HEK293 (cell line): ENCODE measurements around the gene PTPN3.

Experiments
- CTCF ChIA-PET: fragments of 350-600 bp; formaldehyde crosslinking; extraction: SDS; loops from one replicate; lab custom pipeline; 2021; ENCODE audit warnings: antibody characterized with exemption; lab: Yijun Ruan, JAX
- POLR2A ChIA-PET: fragments of 300-600 bp; formaldehyde crosslinking; extraction: SDS; loops from one replicate; lab custom pipeline; 2020; ENCODE audit warnings: antibody characterized with exemption, inconsistent platforms; lab: Yijun Ruan, JAX
- H3K27ac ChIP-seq: fragments of 200-500 bp; sonication (Bioruptor generic); 2 replicates; pipeline ENCODE4 v1.5.1; 2014; ENCODE audit warnings: low read depth, low read length, control low read depth, inconsistent platforms; ENCODE audit errors: extremely low read depth
- H3K36me3 ChIP-seq, 2 experiments: fragments of 200-500 bp in 1 of 2; sonication (Bioruptor generic) in 1 of 2; 1 replicate in 1 of 2; 2 replicates in 1 of 2; pipeline ENCODE4 v1.5.1; 2014 to 2017; ENCODE audit warnings: inconsistent platforms in 2 of 2, low read length in 2 of 2; ENCODE audit not compliant: control insufficient read depth in 2 of 2, insufficient read depth in 1 of 2
- H3K4me1 ChIP-seq: fragments of 200-500 bp; sonication (Bioruptor generic); 2 replicates; pipeline ENCODE4 v1.5.1; 2014; ENCODE audit warnings: mild to moderate bottlenecking, low read length, inconsistent platforms; ENCODE audit not compliant: control insufficient read depth, insufficient read depth
- H3K4me3 ChIP-seq: 2 replicates; pipeline ENCODE4 v1.5.1; 2011; ENCODE audit warnings: low read depth, mild to moderate bottlenecking, control low read depth, low read length, moderate library complexity
- H3K9me3 ChIP-seq: fragments of 200-500 bp; sonication (Bioruptor generic); 2 replicates; pipeline ENCODE4 v1.5.1; 2014; ENCODE audit warnings: low read depth, low read length, inconsistent platforms; ENCODE audit not compliant: control insufficient read depth, insufficient read depth
- ATF2 ChIP-seq: fragments of 450-650 bp; formaldehyde crosslinking; IDR thresholded peaks from 2 replicates; pipeline ENCODE4 v1.5.1; 2016; ENCODE audit warnings: missing biosample characterization, missing genetic modification characterization, low read depth
- BCL6B ChIP-seq: fragments of 450-650 bp; formaldehyde crosslinking; IDR thresholded peaks from 2 replicates; pipeline ENCODE4 v1.5.1; 2017; ENCODE audit warnings: missing biosample characterization, missing genetic modification characterization
- EGR2 ChIP-seq: fragments of 450-650 bp; formaldehyde crosslinking; IDR thresholded peaks from 2 replicates; pipeline ENCODE4 v1.5.1; 2016; ENCODE audit warnings: low read depth, missing biosample characterization, missing genetic modification characterization
- GLIS1 ChIP-seq: fragments of 450-650 bp; formaldehyde crosslinking; IDR thresholded peaks from 2 replicates; pipeline ENCODE4 v1.5.1; 2016; ENCODE audit warnings: missing biosample characterization, missing genetic modification characterization
- HOXA7 ChIP-seq: sonication (generic); formaldehyde crosslinking; IDR thresholded peaks from 2 replicates; pipeline ENCODE4 v1.8.1; 2022; ENCODE audit warnings: missing genetic modification reagents, borderline replicate concordance
- HOXD13 ChIP-seq: sonication (generic); formaldehyde crosslinking; IDR thresholded peaks from 2 replicates; pipeline ENCODE4 v1.8.0; 2022; ENCODE audit warnings: missing genetic modification reagents, borderline replicate concordance
- PRDM10 ChIP-seq: fragments of 450-650 bp; formaldehyde crosslinking; IDR thresholded peaks from 2 replicates; pipeline ENCODE4 v1.5.1; 2016; ENCODE audit warnings: missing biosample characterization, missing genetic modification characterization
- SP3 ChIP-seq: fragments of 450-650 bp; formaldehyde crosslinking; IDR thresholded peaks from 2 replicates; pipeline ENCODE4 v1.5.1; 2016; ENCODE audit warnings: missing biosample characterization, missing genetic modification characterization
- ZFP41 ChIP-seq: fragments of 450-650 bp; formaldehyde crosslinking; IDR thresholded peaks from 2 replicates; pipeline ENCODE4 v1.5.1; 2016; ENCODE audit warnings: missing biosample characterization, missing genetic modification characterization, borderline replicate concordance
- ZNF18 ChIP-seq: fragments of 450-650 bp; formaldehyde crosslinking; IDR thresholded peaks from 2 replicates; pipeline ENCODE4 v1.5.1; 2016; ENCODE audit warnings: missing biosample characterization, missing genetic modification characterization
- ZNF366 ChIP-seq: fragments of 450-650 bp; formaldehyde crosslinking; conservative IDR thresholded peaks from 2 replicates; pipeline ENCODE4 v1.5.1; 2016; ENCODE audit warnings: missing biosample characterization, missing genetic modification characterization
- ZNF37A ChIP-seq: fragments of 450-650 bp; IDR thresholded peaks from 2 replicates; pipeline ENCODE4 v1.5.1; 2018; ENCODE audit warnings: missing biosample characterization, missing genetic modification characterization
- ZNF426 ChIP-seq: fragments of 450-650 bp; formaldehyde crosslinking; IDR thresholded peaks from 2 replicates; pipeline ENCODE4 v1.5.1; 2017; ENCODE audit warnings: missing biosample characterization, missing genetic modification characterization, mild to moderate bottlenecking, inconsistent platforms, moderate library complexity
- ZNF645 ChIP-seq: fragments of 450-650 bp; formaldehyde crosslinking; IDR thresholded peaks from 2 replicates; pipeline ENCODE4; 2016; ENCODE audit warnings: missing biosample characterization, missing genetic modification characterization
- ZSCAN16 ChIP-seq: fragments of 450-650 bp; formaldehyde crosslinking; IDR thresholded peaks from 2 replicates; pipeline ENCODE4 v1.5.1; 2016; ENCODE audit warnings: missing biosample characterization, missing genetic modification characterization

Gene PTPN3

GRCh38 chr9:109409773-109410397, 88.2 kb downstream of the PTPN3 start:
- POLR2A ChIA-PET: interaction anchor here (0.6 to 1.2 kb wide), 2 partner anchors 10 to 16 kb away, joined by 3 read pairs; no protein-coding TSS in a partner anchor
- CTCF ChIA-PET: interaction anchor here (0.6 to 4.3 kb wide), 12 partner anchors 8 to 1999 kb away, joined by 3 to 25 read pairs (median 4); no protein-coding TSS in a partner anchor
- Histone ChIP-seq H3K4me3 (no peak overlapping the region), H3K4me1 (no peaks in the 10 kb centered on the region), H3K27ac (no peak overlapping the region), H3K9me3 (no peaks in the 10 kb centered on the region), H3K36me3 (peaks cover 0 to 57% of the 10 kb centered on the region in 2 experiments; a peak in 2 of 3 replicates)
- no peak for TF ChIP-seq ZSCAN16
- TF ChIP-seq SP3 (tag by site-specific recombination): no peak
- TF ChIP-seq ZNF366 (tag by site-specific recombination): no peak

GRCh38 chr9:109408759-109409462, 89.2 kb downstream of the PTPN3 start:
- H3K4me1 ChIP-seq: no peaks in the 10 kb centered on the region
- ChIA-PET CTCF (interaction anchor here (0.5 to 4.3 kb wide), 8 partner anchors 7 to 494 kb away, joined by 3 to 25 read pairs (median 10); no protein-coding TSS in a partner anchor), POLR2A (interaction anchor here (0.6 kb wide), 1 partner anchor 865 kb away, joined by 4 read pairs; no protein-coding TSS in a partner anchor)
- H3K27ac ChIP-seq: no peak overlapping the region
- no peaks in the 10 kb centered on the region for H3K9me3 ChIP-seq
- H3K4me3 ChIP-seq: no peak overlapping the region
- TF ChIP-seq ZNF18 (tag by site-specific recombination): no peak
- H3K36me3 ChIP-seq: peaks cover 0 to 61% of the 10 kb centered on the region in 2 experiments; a peak in 2 of 3 replicates

GRCh38 chr9:109403766-109404320, 94.3 kb downstream of the PTPN3 start:
- Histone ChIP-seq H3K4me3 (no peak overlapping the region), H3K4me1 (no peaks in the 10 kb centered on the region), H3K27ac (no peak overlapping the region), H3K9me3 (no peaks in the 10 kb centered on the region), H3K36me3 (peaks cover 0 to 59% of the 10 kb centered on the region in 2 experiments; a peak in 2 of 3 replicates)
- TF ChIP-seq GLIS1 (tag by site-specific recombination): peak; percentile 36; the same call in 1 of the 2 replicates
- no peak for TF ChIP-seq HOXD13 (CRISPR knock-in tag)
- ChIA-PET POLR2A (no interaction called here), CTCF (interaction anchor here (1.1 to 1.4 kb wide), 3 partner anchors 32 to 120 kb away, joined by 4 read pairs; no protein-coding TSS in a partner anchor)

GRCh38 chr9:109403116-109403515, 95.0 kb downstream of the PTPN3 start:
- Histone ChIP-seq H3K27ac (no peak overlapping the region), H3K4me1 (no peaks in the 10 kb centered on the region), H3K36me3 (peaks cover 3 to 61% of the 10 kb centered on the region in 2 experiments; a peak in 2 of 3 replicates), H3K9me3 (no peaks in the 10 kb centered on the region), H3K4me3 (no peak overlapping the region)
- ChIA-PET POLR2A (no interaction called here), CTCF (interaction anchor here (0.5 to 1.4 kb wide), 2 partner anchors 67 to 204 kb away, joined by 3 to 4 read pairs; no protein-coding TSS in a partner anchor)
- TF ChIP-seq ZNF37A: no peak
- no peak for TF ChIP-seq ZNF645 (tag by site-specific recombination)
- no peak for TF ChIP-seq EGR2
- TF ChIP-seq ZNF426: no peak
- no peak for TF ChIP-seq PRDM10
- no peak for TF ChIP-seq ATF2 (tag by site-specific recombination)
- no peak for TF ChIP-seq HOXA7 (CRISPR knock-in tag)
- TF ChIP-seq ZFP41 (tag by site-specific recombination): no peak
- TF ChIP-seq BCL6B (tag by site-specific recombination): no peak
